Retinal pigment epithelial cell (primary cell): ENCODE data around the gene MPDZ.
A peak's percentile ranks its signal among the peaks of the same experiment; 100 is the strongest.

Source experiments
- DNase-seq: peaks from one replicate; pipeline ENCODE4 v3.0.0-alpha.2; 2010; ENCODE audit warnings: low read depth
- H3K4me3 ChIP-seq: 2 replicates; pipeline ENCODE4 v1.5.1; 2011; ENCODE audit warnings: mild to moderate bottlenecking, low read length, control low read depth, moderate library complexity
- CTCF ChIP-seq: conservative IDR thresholded peaks from 2 replicates; pipeline ENCODE4 v1.5.1; 2011; ENCODE audit warnings: low read depth, low read length, control low read depth, inconsistent platforms

The MPDZ gene

GRCh38 chr9:13095056-13095455, 184.4 kb downstream of the MPDZ start:
- no peak overlapping the region for H3K4me3 ChIP-seq
- DNase-seq, result no peak
- no peak for TF ChIP-seq CTCF

DNA sequence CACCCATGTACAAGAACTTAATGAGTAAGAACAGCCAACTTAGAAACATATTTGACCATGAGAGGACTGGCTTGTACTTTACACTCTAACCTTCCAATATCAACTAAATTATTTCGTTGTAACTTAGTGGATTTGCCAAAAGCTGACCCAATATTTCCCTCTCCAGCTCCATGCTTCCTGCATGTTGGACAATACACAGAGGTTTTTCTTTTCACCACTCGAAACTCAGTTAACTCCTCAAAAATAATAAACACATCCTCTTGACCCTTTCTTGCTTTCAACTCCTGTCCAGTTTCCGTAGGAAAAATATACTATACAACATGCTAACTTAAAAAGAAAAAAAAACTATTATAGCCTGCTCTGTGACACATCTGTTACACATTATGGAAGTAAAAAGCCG, 188.9 kb downstream of the MPDZ start:
- no peak for TF ChIP-seq CTCF
- no peak overlapping the region for H3K4me3 ChIP-seq
- DNase-seq, result no peak

GRCh38 chr9:13089666-13090065, 189.8 kb downstream of the MPDZ start:
- no peak overlapping the region for H3K4me3 ChIP-seq
- no peak for TF ChIP-seq CTCF
- no peak for DNase-seq

DNA sequence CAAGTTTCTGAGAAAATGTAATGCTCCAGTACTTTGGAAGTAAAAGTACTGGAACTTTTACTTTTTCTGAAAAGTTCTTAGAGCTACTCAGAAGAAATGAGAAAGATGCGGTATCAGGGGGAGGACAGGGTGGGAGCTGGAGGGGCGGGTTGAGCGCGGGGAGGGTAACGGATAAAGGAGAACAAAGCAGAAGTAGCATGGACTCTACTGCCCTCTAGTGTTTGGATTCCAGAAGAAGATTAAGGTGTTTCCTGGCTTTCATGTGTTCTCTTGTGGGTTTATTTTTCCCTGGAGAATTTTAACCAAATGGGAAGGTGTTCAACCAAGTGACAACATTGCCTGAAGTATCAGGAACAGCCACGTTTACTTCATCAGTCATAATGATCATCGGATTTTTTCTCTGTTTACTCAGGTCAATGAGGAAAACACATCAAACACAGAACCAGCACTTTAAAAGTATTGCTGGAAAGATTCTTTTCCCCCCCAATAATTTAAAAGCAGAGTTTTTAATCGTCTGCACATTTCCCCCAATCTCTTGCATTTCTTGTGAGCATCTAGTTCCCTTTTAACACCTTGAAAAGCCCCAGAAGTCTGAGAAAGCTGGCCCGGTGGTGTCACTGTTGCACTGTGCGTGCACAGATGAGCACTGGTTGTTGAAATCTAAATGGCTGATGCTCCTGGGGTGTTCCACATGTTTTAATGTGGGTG, 190.6 kb downstream of the MPDZ start:
- peak overlapping the region; percentile 16 for H3K4me3 ChIP-seq

GRCh38 chr9:13083963-13084528, 195.4 kb downstream of the MPDZ start:
- peak; percentile 7 for DNase-seq
- no peak overlapping the region for H3K4me3 ChIP-seq
- no peak for TF ChIP-seq CTCF

More for the DNA sequence above, 190.6 kb downstream of the MPDZ start:
- TF ChIP-seq CTCF, result peak; percentile 68
- DNase-seq, result peak; percentile 14

DNA sequence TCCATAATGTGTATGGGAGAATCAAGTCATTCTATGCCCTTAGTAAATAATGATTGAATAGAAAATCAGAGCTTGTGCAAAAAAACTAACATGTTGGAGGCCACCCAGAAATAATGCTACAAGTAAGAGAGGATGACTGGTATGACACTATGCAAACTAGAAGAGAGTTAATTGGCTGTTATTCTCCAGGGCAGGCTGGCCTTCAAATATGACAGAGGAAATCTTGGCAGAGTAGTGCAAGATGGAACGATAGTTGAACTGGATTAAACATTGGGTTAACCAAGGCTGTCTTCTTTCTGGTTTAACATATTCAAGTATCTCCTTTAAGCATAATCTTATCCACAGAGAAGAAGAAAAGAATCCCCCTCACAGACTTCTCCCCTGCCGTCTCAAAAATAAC, 196.1 kb downstream of the MPDZ start:
- no peak for DNase-seq
- H3K4me3 ChIP-seq, result no peak overlapping the region
- no peak for TF ChIP-seq CTCF

GRCh38 chr9:13082796-13083195, 196.7 kb downstream of the MPDZ start:
- no peak overlapping the region for H3K4me3 ChIP-seq
- TF ChIP-seq CTCF, result no peak
- DNase-seq, result peak; percentile 5
